Fibroblast of mammary gland (primary cell): Measurements from ENCODE around the gene FXYD3.

Experiments used
- DNase-seq: peaks from one replicate; pipeline ENCODE4 v3.0.0-alpha.2; 2010; ENCODE audit warnings: low read depth
- H3K4me3 ChIP-seq: 2 replicates; pipeline ENCODE4 v1.5.1; 2011; ENCODE audit warnings: low read depth, mild to moderate bottlenecking, low read length, moderate library complexity; ENCODE audit not compliant: control insufficient read depth
- CTCF ChIP-seq: conservative IDR thresholded peaks from 2 replicates; pipeline ENCODE4 v1.5.1; 2011; ENCODE audit warnings: low read depth, low read length, inconsistent platforms; ENCODE audit not compliant: control insufficient read depth, insufficient read depth

Gene FXYD3

GRCh38 chr19:35132254-35132653 is 16.6 kb downstream of the FXYD3 start:
- no peak for DNase-seq
- no peak for TF ChIP-seq CTCF
- H3K4me3 ChIP-seq, result no peak overlapping the region

GRCh38 chr19:35133826-35134225 is 18.2 kb downstream of the FXYD3 start:
- H3K4me3 ChIP-seq, result no peak overlapping the region
- TF ChIP-seq CTCF, result no peak
- no peak for DNase-seq

GRCh38 chr19:35134601-35135242 is 19.1 kb downstream of the FXYD3 start, which contains the start of gene LGI4:
TSS of gene LGI4 (minus strand) at chr19:35135059. CDS start at chr19:35134680, 379 bp downstream.
- DNase-seq, result no peak
- no peak for TF ChIP-seq CTCF
- no peak within 1 kb of the TSS for H3K4me3 ChIP-seq

- DNase-seq, result peak; percentile 61
- H3K4me3 ChIP-seq, result no peak overlapping the region
- peak; percentile 77 for TF ChIP-seq CTCF
Measured at GRCh38 chr19:35135389-35135909, 19.8 kb downstream of the FXYD3 start.

GRCh38 chr19:35136231-35136630 is 20.6 kb downstream of the FXYD3 start:
- DNase-seq, result no peak
- no peak overlapping the region for H3K4me3 ChIP-seq
- no peak for TF ChIP-seq CTCF

GRCh38 chr19:35136977-35137702 is 21.5 kb downstream of the FXYD3 start:
- no peak for DNase-seq
- no peak for TF ChIP-seq CTCF
- no peak overlapping the region for H3K4me3 ChIP-seq
